Activated B cell treated with CpG ODN at 0.5 μM for 24 hours (primary cell): ENCODE results near the gene H2AZ2. TPM values are rescaled to one million over a fixed set of nuclear protein-coding genes. Genes with fewer than 3 reads are reported as not detected.
"Not testable (repeated sequence)": the region's sequence is repeated elsewhere in the genome, so short reads cannot be mapped to it uniquely, and the experiment has no call there.

Source experiments
- ATAC-seq: fragments of 200-7000 bp; cut with Tn5 transposase; one replicate; pipeline ENCODE4 v1.10.0; 2021; ENCODE audit warnings: low read depth, mild to moderate bottlenecking, moderate library complexity
- CTCF ChIA-PET: fragments of 350-600 bp; sonication (Branson Sonifier 250); formaldehyde crosslinking; loops from one replicate; lab custom pipeline; 2021; ENCODE audit warnings: antibody characterized with exemption; lab: Charles Lee
- POLR2A ChIA-PET: fragments of 350-600 bp; sonication (Branson Sonifier 250); formaldehyde crosslinking; loops from one replicate; lab custom pipeline; 2021; ENCODE audit warnings: antibody characterized with exemption; lab: Charles Lee
- DNase-seq: peaks from one replicate; pipeline ENCODE4 v3.0.0; 2022
- H3K27ac Mint-ChIP-seq: one replicate; pipeline ENCODE4 v1.8.0; 2020; ENCODE audit warnings: mixed read lengths
- H3K27me3 Mint-ChIP-seq: one replicate; pipeline ENCODE4 v1.8.0; 2021; ENCODE audit warnings: mixed read lengths
- H3K36me3 Mint-ChIP-seq: one replicate; pipeline ENCODE4 v1.8.0; 2021; ENCODE audit warnings: low read depth, mixed read lengths
- H3K4me1 Mint-ChIP-seq: one replicate; pipeline ENCODE4 v1.8.0; 2021; ENCODE audit warnings: mixed read lengths
- H3K4me3 Mint-ChIP-seq: one replicate; pipeline ENCODE4 v1.8.0; 2020; ENCODE audit warnings: mild to moderate bottlenecking, mixed read lengths
- H3K9me3 Mint-ChIP-seq: one replicate; pipeline ENCODE4 v1.8.0; 2020; ENCODE audit warnings: mixed read lengths
- intact Hi-C: fragments of 100-400 bp; cut with micrococcal nuclease; formaldehyde crosslinking; loops from one replicate; pipeline ENCODE4 v1.15.1; 2024
- total RNA-seq: library from RNA; stranded (reverse); gene quantifications from 2 replicates; pipeline ENCODE4 v1.2.3, GENCODE V29; 2022
- TF ChIP-seq, protein P1 (sequence below): fragments of 200-600 bp; IDR thresholded peaks from one replicate; pipeline ENCODE4 v1.8.0; 2022; ENCODE audit warnings: antibody characterized with exemption, mild to moderate bottlenecking

Gene H2AZ2
- total RNA-seq, 1 donor from 2014 or later, result 111 TPM

- intact Hi-C loops, result no loop called here
- ChIA-PET CTCF (no interaction called here), POLR2A (interaction anchor here (5.4 kb wide), 1 partner anchor 45 kb away, joined by 77 read pairs; the partner anchor contains the start of gene ZMIZ2)
- Mint-ChIP-seq H3K4me3 (no peak overlapping the region), H3K9me3 (no peaks in the 10 kb centered on the region), H3K27me3 (no peaks in the 10 kb centered on the region), H3K27ac (peak overlapping the region; percentile 46), H3K4me1 (peaks cover 20% of the 10 kb centered on the region), H3K36me3 (peaks cover 19% of the 10 kb centered on the region)
- ATAC-seq (no peak), DNase-seq (no peak)
- TF ChIP-seq, protein P1, sequence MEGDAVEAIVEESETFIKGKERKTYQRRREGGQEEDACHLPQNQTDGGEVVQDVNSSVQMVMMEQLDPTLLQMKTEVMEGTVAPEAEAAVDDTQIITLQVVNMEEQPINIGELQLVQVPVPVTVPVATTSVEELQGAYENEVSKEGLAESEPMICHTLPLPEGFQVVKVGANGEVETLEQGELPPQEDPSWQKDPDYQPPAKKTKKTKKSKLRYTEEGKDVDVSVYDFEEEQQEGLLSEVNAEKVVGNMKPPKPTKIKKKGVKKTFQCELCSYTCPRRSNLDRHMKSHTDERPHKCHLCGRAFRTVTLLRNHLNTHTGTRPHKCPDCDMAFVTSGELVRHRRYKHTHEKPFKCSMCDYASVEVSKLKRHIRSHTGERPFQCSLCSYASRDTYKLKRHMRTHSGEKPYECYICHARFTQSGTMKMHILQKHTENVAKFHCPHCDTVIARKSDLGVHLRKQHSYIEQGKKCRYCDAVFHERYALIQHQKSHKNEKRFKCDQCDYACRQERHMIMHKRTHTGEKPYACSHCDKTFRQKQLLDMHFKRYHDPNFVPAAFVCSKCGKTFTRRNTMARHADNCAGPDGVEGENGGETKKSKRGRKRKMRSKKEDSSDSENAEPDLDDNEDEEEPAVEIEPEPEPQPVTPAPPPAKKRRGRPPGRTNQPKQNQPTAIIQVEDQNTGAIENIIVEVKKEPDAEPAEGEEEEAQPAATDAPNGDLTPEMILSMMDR, result no peak
Measured at GRCh38 chr7:44793919-44794318, 54.0 kb downstream of the H2AZ2 start.

GRCh38 chr7:44791278-44792219, 56.3 kb downstream of the H2AZ2 start:
- CTCF ChIA-PET, result no interaction called here
- POLR2A ChIA-PET, result no interaction called here
- TF ChIP-seq, protein P1, result no peak
- intact Hi-C loops, result no loop called here
- no peak overlapping the region for H3K4me3 Mint-ChIP-seq
- peaks cover 4% of the 10 kb centered on the region for H3K36me3 Mint-ChIP-seq
- DNase-seq (no peak), ATAC-seq (no peak)
- no peak overlapping the region for H3K27ac Mint-ChIP-seq
- H3K4me1 Mint-ChIP-seq, result peaks cover 14% of the 10 kb centered on the region
- no peaks in the 10 kb centered on the region for H3K9me3 Mint-ChIP-seq
- H3K27me3 Mint-ChIP-seq, result no peaks in the 10 kb centered on the region

DNA sequence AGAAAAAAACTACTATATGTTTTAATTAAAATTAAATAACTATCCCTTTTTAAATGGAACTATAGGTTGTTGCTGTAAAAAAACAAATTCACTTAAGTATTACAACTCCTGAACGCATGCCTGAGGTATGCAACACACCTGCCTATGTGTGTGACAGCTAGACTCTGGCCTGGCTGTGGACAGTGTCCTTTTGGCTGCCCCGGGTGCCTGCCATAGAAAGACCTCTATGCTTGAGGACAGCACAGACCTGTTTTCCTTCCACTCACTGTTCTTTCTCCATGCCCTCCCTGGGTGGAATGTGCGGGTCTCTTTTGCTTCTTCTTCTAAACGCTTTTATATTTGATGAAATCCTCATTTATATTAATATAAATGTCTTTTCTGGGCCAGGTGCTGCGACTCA, 57.9 kb downstream of the H2AZ2 start:
- peaks cover 11% of the 10 kb centered on the region for H3K4me1 Mint-ChIP-seq
- POLR2A ChIA-PET, result no interaction called here
- TF ChIP-seq, protein P1, result no peak
- no peaks in the 10 kb centered on the region for H3K27me3 Mint-ChIP-seq
- H3K36me3 Mint-ChIP-seq, result no peaks in the 10 kb centered on the region
- H3K4me3 Mint-ChIP-seq, result no peak overlapping the region
- H3K27ac Mint-ChIP-seq, result no peak overlapping the region
- DNase-seq (no peak), ATAC-seq (no peak)
- intact Hi-C loops, result no loop called here
- CTCF ChIA-PET, result no interaction called here
- H3K9me3 Mint-ChIP-seq, result no peaks in the 10 kb centered on the region

GRCh38 chr7:44787762-44788161, 60.1 kb downstream of the H2AZ2 start:
- ATAC-seq, result no peak
- H3K4me1 Mint-ChIP-seq, result peaks cover 11% of the 10 kb centered on the region
- peaks cover 9% of the 10 kb centered on the region for H3K9me3 Mint-ChIP-seq
- ChIA-PET CTCF (interaction anchor here (1.0 to 1.4 kb wide), 3 partner anchors 11 to 200 kb away, joined by 3 read pairs; no protein-coding TSS in a partner anchor), POLR2A (interaction anchor here (1.0 to 1.8 kb wide), 4 partner anchors 20 to 206 kb away, joined by 3 to 9 read pairs (median 6); partner anchors contain the start of gene TMED4)
- H3K36me3 Mint-ChIP-seq, result peaks cover 4% of the 10 kb centered on the region
- H3K4me3 Mint-ChIP-seq, result no peak overlapping the region
- intact Hi-C loops, result loop anchor here (2.0 kb wide), 1 partner anchor 19 kb away; no protein-coding TSS in a partner anchor
- no peak for DNase-seq
- no peak overlapping the region for H3K27ac Mint-ChIP-seq
- TF ChIP-seq, protein P1, result no peak
- no peaks in the 10 kb centered on the region for H3K27me3 Mint-ChIP-seq

GRCh38 chr7:44787041-44787440, 60.8 kb downstream of the H2AZ2 start:
- DNase-seq (no peak), ATAC-seq (peak; percentile 86)
- intact Hi-C loops, result loop anchor here (2.0 kb wide), 1 partner anchor 18 kb away; no protein-coding TSS in a partner anchor
- ChIA-PET POLR2A (interaction anchor here (0.6 to 1.8 kb wide), 8 partner anchors 10 to 205 kb away, joined by 3 to 10 read pairs (median 4); partner anchors contain the start of genes OGDH, PPIA and TMED4), CTCF (interaction anchor here (1.0 to 1.4 kb wide), 3 partner anchors 11 to 199 kb away, joined by 3 read pairs; no protein-coding TSS in a partner anchor)
- H3K27me3 Mint-ChIP-seq, result no peaks in the 10 kb centered on the region
- H3K4me3 Mint-ChIP-seq, result no peak overlapping the region
- peaks cover 11% of the 10 kb centered on the region for H3K4me1 Mint-ChIP-seq
- peaks cover 4% of the 10 kb centered on the region for H3K36me3 Mint-ChIP-seq
- peak overlapping the region; percentile 71 for H3K27ac Mint-ChIP-seq
- TF ChIP-seq, protein P1, result no peak
- H3K9me3 Mint-ChIP-seq, result peaks cover 9% of the 10 kb centered on the region

- H3K9me3 Mint-ChIP-seq, H3K27ac Mint-ChIP-seq, H3K36me3 Mint-ChIP-seq, CTCF ChIA-PET, DNase-seq, intact Hi-C loops, ATAC-seq, H3K27me3 Mint-ChIP-seq, H3K4me3 Mint-ChIP-seq: not testable (repeated sequence)
- POLR2A ChIA-PET, result interaction anchor here (1.0 to 1.2 kb wide), 2 partner anchors 12 to 203 kb away, joined by 3 read pairs; partner anchors contain the start of gene TMED4
- H3K4me1 Mint-ChIP-seq, result peaks cover 11% of the 10 kb centered on the region
Measured at GRCh38 chr7:44785218-44785617, 62.7 kb downstream of the H2AZ2 start.
